A204.1 (cell line): Measurements from ENCODE around the gene EXOC4.
A peak's percentile ranks its signal among the peaks of the same experiment; 100 is the strongest.

ENCODE experiments used
- FAIRE-seq: peaks from 2 replicates; lab custom pipeline; 2012; peaks lifted over from hg19 to GRCh38; lab: Jason Lieb, UNC

Gene EXOC4

DNA sequence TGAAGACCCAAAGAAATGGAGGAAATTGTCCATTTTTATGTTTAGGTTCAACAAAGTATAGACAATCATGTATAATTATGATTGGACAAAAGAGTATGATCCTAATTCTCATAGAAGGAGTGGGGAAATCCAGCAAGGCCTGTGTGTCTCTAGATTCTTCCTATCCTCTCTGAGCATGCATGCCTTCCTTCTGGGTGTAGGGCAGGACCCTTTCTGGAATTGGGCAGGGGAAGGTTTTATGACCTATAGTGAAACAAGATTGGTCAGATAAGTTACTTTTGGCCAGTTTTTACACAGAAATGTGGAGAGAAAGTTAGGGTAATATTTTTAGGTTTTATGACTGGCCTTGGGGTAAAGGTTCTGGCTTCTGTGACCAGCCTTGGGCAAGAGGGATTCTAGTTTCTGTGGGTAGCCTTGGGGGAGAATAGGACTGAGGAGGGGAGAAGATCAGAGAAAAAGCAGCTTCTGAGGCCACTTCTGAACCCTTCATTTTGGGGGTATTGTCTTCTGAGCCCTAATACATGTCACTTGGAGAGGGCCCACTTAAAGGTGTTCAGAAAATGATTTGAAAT is 289.4 kb downstream of the EXOC4 start:
- no peak for FAIRE-seq

DNA sequence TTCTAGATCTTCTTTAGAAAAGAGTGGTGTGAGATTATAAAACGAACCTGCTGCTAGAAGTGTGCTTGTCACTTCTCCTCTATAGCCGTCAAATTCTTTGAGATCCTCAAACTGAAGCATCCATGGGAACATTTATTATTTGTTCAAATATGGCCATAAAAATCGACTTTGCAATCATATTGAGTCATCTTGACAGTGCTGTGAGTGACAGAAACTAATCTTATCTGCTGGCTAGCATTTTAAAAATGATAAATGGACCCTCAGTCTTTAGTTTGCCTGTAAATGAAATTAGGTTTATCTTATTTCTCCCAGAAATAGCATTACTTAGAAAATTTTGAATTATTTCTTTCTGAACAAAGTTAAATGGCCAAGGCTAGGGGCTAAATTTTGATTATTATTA is 290.8 kb downstream of the EXOC4 start:
- FAIRE-seq: no peak

DNA sequence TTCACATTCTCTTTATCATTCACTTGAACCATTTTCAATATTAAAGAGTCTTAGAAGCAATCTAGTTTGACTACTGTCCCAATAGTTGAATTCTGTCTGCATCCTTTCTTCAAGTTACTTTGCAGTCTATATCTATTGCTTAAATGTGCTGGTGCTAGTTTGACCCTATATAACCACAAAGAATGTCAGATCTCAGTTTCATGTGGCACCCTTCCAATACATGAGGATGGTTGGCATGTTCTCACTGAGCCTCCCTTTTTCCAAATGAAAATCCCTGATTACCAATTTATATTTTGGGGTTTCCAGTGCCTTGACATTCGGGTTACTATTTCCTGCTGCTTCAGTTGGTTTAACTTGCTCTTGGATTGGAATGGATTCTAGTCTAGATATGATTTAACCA is 292.7 kb downstream of the EXOC4 start:
- no peak for FAIRE-seq

DNA sequence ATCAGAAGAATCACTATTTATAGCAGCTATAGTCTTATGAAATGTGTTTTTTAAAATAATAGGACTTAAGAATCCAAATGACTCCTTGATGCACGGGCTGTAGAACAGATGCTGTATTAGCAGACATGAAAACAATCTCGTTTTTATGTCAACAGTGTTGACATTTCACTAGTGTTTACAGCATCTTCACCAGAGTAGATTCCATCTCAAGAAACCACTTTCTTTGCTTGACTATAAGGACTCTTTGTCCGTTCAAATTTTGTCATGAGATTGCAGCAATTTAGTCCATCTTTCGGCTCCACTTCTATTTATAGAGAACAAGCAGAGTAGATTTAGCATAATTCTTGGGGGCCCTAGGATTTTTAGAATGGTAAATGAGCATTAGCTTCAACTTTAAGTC is 295.1 kb downstream of the EXOC4 start:
- no peak for FAIRE-seq

DNA sequence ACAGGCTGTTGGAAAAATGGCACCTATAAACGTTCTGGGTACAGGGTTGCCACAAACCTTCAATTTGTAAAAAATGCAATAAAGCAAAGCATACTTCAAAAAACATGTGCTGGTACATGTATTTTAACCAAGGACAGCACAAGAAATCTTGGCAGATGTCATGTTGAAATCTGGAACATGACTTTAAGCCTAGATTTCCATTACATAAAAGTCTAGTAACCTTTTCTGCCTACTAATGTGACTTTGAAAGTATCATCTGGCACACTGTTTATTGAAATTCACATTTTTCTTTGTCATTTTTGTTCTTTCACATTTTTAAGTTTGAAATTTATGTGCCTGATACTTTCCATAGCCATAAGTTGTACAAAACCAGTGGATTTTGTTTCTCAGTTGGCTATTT is 296.8 kb downstream of the EXOC4 start:
- no peak for FAIRE-seq

DNA sequence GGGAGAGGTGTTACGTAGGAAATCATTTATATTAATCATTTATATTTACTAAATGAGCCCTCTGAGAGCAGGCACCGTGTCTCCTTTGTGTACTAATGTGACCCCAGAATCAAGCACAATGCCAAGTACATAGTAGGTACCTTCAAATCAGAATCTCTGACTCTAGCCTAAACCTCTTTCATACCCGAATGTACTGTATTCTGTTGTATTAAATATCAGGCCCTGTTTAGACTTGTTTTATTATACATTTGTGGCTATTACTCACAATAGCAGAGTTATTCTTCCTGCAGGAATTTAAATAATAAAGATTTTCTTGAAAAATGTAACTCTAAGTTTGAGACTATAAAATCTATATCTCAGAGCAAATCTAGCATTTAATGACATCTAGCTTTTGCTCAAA is 297.3 kb downstream of the EXOC4 start:
- FAIRE-seq: no peak

DNA sequence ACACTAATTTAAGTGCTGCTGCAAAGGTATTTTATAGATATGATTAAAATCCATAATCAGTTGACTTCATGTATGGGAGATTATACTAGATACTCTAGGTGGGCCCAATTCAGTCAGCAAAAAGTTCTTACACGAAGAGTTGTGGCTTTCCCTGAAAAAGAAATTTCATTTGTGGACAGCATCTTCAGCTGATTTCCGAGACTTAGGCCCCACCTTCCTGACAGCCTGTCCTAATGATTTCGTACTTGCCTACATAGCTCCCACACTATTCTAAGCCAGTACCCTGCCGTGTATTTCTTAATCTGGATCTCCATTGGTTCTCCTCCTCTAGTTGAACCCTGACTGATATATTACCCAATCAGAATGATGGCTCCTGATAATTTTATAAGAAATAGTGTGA is 297.9 kb downstream of the EXOC4 start:
- no peak for FAIRE-seq

DNA sequence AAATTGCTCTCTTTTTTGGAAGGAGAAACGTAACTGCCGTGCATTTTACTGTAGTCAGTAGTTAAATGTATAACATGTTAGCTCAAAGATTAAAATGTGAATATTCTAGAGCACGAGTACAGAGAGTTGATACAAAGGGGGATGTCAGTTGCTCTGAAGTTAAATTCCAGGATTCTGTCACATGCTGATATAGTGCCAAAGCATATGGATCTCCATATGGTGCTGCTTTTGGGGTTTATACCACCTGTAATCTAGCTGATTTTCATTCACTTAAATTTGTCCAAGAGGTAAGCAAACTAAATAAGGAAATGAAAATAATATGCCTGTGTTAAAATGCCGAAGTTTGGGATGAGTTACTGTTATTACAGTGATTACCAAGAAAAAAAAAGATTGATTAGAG is 298.6 kb downstream of the EXOC4 start:
- no peak for FAIRE-seq

DNA sequence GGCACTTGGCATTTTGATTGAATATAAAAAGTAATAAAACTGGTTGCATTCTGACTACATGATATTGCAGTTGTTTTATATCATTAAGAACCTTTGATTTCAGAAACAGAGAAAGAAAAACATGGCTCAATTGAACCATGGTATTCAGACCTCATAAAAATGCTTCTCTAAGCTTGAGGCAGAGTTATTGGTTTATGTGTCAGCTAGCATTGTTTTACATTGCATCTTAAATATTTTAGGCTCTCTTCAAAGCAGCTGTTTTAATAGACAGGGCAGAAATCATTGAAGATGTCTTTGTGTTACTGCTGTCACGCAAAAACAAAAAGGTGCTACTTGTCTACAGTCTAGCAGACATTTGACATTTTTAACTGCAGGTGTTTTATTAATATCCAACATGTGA is 299.2 kb downstream of the EXOC4 start:
- no peak for FAIRE-seq

DNA sequence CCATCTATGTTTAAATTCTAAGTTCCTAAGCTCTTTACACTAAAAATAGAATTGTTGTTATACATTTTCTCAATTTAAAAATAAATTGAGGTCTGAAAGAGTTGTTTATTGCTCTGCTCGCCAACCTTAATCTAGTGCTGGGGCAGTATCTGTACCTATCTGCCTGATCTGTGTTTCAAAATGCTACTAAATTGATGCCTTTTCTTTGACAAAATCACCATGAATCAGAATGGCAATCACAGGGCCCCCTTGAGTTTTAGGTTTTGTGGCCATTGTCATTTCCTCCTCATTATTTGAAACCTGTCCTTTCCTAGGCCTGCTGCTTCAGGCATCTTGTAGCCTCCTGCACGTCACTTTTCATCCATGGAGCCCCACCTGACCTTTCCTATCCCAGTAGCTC is 301.5 kb downstream of the EXOC4 start:
- no peak for FAIRE-seq

DNA sequence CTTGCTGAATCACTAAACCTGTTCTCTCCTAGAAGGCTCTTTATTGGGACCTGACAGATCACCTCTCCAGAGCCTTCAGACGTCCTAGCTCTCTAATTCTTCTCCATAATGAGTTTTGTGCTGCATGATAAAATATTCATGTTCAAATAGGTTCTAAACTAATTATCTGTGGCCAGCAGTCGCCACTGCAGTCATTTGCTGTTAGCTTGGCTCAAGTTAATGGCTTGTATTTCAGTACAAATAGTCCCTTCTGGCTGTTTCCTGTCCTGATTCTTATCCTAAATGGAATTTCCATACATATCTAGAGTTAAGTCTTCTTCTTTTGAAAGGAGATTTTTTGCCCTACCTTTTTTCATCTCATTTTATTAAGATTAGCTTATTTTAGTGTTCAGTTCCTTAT is 303.2 kb downstream of the EXOC4 start:
- no peak for FAIRE-seq

DNA sequence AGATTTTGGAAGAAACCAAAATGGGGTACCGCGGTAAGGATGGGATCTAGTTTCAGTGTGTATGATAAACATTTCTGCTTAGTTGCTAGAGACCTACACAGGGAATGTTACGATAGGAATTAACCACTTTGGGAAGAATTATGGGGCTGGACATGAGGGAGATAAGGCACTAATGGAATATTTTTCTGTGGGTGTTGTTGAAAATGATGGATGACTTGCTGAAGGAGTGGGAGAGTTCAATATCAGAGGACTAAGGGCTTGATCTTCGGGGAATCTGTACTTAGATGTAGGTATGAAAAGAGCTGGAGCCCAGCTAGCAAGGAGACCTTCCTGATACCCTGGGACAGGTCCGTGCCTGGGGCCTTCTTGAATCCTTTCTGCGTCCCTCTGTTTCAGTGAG is 303.7 kb downstream of the EXOC4 start:
- FAIRE-seq: no peak

DNA sequence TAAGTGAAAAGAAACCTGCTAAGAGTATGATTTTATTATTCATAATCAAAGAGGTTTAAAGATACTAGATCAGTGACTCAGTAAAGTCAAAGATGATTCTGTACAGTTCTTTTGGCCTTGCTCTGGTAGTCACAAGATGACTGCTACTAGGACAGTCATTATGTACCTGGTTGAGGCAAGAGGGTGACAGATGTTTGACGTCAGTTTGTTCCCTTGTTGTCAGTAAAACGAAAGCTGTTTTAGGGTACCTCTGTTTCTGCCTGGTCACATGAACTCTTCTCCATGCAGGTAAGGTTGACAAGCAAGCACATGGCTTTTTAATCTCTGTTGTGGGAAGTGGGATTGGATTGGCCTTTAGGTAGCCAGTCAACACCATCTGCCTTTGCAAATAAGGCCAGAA is 308.0 kb downstream of the EXOC4 start:
- FAIRE-seq: no peak

DNA sequence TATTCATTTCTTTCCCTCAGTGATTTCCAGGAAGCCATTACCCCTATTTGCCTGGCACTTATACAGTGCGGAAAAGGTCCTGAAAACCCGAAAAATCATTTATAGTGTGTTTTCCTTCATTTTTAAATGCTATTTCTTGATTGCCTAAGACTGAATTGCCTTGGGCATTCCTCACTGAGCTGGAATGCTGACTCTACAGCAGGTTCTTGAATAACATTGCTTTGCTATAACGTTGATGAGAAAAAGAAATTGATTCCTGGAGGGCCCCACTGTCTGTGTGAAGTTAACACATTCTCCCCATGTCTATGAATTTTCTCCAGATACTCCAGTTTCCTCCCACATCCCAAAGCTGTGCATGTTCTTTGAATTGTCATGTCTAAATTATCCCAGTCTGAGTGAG is 308.5 kb downstream of the EXOC4 start:
- no peak for FAIRE-seq

DNA sequence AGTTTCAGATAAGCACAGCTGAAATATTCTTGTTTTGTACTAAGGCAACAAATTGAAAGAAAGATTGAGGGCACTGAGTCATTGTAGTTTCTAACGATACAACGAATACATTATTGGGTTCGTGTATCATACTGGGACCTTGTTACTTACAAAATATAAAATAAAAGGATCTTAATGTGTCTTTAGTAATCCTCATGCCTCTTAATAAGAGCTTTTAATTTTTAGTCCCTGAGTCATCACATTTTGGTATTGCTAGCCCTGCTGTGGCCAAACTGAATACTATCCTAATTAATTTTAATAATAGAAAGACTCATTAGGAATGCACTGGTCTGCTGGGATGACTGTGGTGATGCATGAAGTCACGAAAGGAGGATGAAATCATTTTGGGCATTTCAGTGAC is 309.7 kb downstream of the EXOC4 start:
- no peak for FAIRE-seq

DNA sequence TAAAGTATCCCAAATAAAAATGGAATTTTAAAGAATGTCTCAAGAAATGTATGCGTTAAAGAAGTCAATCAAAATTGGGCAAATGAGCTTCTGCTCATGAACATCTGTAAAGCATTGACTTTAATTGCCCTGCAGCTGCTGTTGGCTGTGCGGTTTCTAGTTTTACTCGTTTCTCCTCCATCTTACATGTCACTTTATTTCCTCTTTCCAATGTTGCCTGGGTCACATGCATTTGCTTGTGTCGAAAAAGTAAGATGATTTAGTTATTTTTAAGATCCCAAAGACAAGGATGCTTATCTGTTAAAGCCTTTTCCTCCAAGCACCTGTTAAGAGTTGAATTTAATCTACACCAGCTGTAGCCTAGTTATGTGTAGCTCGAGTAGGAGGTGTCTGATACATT is 310.4 kb downstream of the EXOC4 start:
- no peak for FAIRE-seq

DNA sequence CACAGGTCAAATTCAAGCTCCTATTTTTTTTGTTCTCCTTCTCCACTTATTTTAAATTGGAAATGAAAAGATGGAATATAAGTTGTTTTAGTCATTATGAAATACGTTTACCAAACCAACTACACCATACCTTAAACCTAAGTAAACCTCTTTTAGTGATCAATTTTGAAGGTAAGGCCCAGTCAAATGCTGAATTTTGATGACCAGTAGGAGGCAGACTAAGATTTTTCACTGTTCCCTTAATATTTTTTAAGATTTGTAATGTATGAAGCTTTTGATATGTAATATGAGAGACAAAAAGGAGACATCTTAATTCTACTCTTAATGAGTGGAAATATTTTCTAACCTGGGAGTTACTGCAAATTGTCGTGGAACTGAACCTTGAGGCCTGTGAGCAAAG is 311.6 kb downstream of the EXOC4 start:
- peak; percentile 9 for FAIRE-seq

DNA sequence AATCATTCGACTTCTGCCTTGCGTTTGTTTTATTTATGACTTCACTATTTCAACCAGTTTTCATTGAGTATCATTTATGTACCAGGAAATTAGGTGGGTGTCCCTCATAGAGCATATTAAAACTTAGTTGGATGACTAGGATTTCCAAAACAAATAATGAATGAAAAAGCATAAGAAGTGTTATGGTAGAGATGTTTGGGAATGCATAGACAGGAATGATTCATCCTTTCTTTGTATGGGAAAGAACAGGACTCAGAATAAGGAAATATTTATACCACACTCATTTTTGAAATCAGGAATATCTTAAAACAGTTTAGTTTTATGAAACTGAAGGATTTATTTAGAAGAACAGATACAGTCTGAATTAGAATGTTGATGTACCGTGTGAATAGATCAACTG is 315.7 kb downstream of the EXOC4 start:
- no peak for FAIRE-seq

DNA sequence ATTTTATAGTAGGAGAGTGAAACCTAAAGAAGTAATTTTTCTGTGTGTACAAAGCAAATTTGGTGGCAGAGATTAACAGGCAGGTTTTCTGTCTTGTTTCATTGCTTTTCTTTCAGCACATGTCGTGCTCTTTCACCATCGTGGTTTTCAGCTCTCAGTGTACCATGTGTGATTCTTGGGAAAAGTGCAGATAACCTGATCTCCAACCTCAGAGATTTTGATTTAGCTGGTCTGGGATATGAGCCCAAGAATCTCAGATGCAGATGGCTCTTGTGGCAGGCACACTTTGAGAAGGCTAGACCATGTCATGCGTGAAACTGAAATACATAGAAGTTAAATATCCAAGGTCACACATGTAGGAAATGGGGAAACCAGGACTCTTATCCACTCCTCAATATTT is 317.4 kb downstream of the EXOC4 start:
- no peak for FAIRE-seq

DNA sequence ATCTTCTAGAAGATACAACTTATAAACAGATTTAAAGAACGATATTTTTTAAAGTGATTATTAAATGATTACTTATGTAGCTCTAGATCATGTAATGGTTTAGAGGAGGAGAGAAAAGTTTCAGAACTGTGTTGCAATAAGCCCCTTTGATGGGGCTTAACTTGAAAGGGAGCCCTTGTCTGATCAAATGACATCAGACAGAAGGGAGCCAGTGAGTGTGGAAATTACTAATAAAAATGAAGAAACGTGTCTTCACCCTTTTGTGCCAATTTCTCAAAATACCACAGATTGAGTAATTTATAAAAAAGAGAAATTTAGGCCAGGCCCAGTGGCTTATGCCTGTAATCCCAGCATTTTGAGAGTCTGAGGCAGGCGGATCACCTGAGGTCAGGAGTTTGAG is 318.2 kb downstream of the EXOC4 start:
- no peak for FAIRE-seq

DNA sequence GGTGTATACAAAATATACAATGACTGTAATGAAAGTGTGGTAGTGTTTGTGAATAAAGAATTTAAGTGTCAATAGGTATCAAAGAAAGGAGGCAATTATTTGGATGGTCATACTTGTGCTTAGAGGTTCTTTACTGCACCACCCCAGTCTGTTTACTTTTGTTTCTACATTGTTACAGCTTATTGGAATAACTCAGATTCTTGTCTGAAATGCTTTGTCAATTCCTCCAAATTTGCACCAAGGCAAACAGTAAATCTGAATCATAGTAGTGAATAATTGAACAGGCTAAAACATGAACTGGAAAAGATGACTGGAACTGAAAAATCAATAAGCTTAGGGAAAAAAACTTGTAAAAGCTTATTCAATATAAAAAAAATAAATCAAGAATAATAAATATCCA is 319.2 kb downstream of the EXOC4 start:
- FAIRE-seq: no peak

DNA sequence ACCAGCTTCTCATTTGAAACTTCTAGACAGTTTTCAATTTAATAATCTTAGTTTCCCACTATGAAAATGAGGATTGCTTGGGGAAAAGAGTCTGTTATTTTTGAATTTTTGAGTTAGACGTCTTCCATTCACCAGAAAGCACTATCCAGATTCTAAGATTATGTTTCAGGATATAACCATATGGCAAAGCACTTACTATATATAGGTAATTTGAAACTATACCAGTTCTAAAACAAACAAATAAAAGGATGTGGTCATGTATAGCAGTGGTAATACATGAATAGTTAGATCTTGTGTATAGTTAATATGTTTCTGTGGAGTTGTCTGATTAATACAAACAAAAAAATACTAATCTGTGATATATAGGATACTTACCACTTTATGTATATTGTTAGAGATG is 320.0 kb downstream of the EXOC4 start:
- FAIRE-seq: peak; percentile 9

DNA sequence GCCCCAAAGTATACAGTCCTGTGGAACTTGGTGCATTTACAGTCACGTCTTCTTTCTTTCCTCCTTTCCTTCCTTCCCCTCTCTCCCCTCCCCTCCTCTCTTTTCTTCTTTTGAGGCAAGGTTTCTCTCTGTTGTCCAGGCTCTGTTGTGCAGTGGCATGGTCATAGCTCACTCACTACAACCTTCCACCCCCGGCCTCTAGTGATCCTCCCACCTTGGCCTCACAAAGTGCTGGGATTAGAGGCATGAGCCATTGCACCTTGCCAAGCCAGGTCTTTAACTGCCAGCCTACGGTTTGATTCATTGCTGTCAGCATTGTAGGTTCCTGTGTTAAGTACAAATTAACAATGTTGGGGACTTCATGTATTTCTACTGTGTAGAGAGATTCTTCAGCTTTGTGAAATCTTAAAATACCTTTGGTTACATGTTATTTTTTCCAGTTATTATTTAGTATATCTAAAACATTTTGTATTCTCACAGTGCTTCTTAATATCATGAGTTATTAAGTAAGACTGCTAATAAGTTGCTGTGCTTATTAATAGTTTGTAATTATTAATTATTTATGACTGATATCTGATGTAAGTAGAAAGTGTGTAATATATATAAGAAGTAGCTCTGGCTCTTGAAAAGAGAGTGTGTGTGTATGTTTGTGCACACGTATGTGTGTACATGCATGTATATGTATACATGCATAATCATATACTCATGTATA is 320.8 kb downstream of the EXOC4 start:
- peak; percentile 23 for FAIRE-seq

DNA sequence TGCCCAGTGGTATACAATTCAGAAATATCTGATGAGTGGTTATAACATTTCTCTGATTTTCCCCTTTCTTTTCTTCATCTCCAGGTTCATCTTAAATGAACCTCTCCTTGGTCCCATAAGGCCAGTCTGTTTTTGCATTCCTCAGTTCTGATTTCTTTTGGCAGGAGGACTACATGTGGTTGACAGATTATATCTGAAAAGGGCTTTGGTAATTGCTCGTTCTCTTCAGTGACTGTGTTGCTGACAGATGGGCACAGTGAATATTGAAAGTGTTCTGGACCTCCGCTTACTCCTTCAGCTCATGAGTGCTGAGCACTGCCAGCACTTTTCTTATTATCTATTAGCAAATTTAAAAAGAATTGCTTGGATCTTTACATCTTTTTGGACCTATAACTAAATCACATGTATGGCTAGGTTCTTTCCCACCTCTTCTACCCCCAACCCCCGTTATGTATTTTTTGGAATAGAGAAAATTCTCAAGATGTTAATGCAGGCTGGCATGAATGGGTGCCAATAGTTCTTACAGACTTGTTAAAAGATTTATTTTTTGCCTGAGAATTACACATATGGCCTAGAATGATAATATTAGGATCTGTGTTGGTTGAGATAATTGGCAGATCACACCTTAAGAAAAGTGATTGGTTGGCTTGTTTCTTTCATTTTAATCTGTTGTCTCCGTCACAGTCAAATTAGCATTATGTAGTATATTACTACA is 323.0 kb downstream of the EXOC4 start:
- FAIRE-seq: no peak
